Measurements from ENCODE around the gene DMD.
"Not testable (repeated sequence)": the region's sequence is repeated elsewhere in the genome, so short reads cannot be mapped to it uniquely, and the experiment has no call there.

DMD gene

GRCh38 chrX:32293962-32294700, 917.2 kb downstream of the DMD start:
- in situ Hi-C loops (cut with HindIII; ENCODE audit: low sequenced_read_pairs) = no loop called here

- in situ Hi-C loops (cut with HindIII; ENCODE audit: low sequenced_read_pairs) = no loop called here
Observed at GRCh38 chrX:32289356-32289755, 922.0 kb downstream of the DMD start.

- in situ Hi-C loops (cut with HindIII; ENCODE audit: low sequenced_read_pairs) = no loop called here
Observed at GRCh38 chrX:32281853-32282252, 929.5 kb downstream of the DMD start.

- in situ Hi-C loops (cut with HindIII; ENCODE audit: low sequenced_read_pairs) = no loop called here
Observed at GRCh38 chrX:32280921-32281320, 930.4 kb downstream of the DMD start.

- in situ Hi-C loops (cut with HindIII; ENCODE audit: low sequenced_read_pairs) = no loop called here
Observed at GRCh38 chrX:32280489-32280888, 930.9 kb downstream of the DMD start.

- in situ Hi-C loops (cut with HindIII; ENCODE audit: low sequenced_read_pairs) = no loop called here
Observed at GRCh38 chrX:32276153-32276552, 935.2 kb downstream of the DMD start.

GRCh38 chrX:32269866-32270265, 941.5 kb downstream of the DMD start:
- in situ Hi-C loops (cut with HindIII; ENCODE audit: low sequenced_read_pairs) = no loop called here

- in situ Hi-C loops (cut with HindIII; ENCODE audit: low sequenced_read_pairs) = no loop called here
Observed at GRCh38 chrX:32268207-32268606, 943.1 kb downstream of the DMD start.

- in situ Hi-C loops (cut with HindIII; ENCODE audit: low sequenced_read_pairs) = no loop called here
Observed at GRCh38 chrX:32267796-32268195, 943.6 kb downstream of the DMD start.

- in situ Hi-C loops (cut with HindIII; ENCODE audit: low sequenced_read_pairs) = not testable (repeated sequence)
Observed at GRCh38 chrX:32246675-32247074, 964.7 kb downstream of the DMD start.

- in situ Hi-C loops (cut with HindIII; ENCODE audit: low sequenced_read_pairs) = no loop called here
Observed at GRCh38 chrX:32195611-32196010, 1015.7 kb downstream of the DMD start.

GRCh38 chrX:32191316-32191715, 1020.0 kb downstream of the DMD start:
- in situ Hi-C loops (cut with HindIII; ENCODE audit: low sequenced_read_pairs) = no loop called here

- in situ Hi-C loops (cut with HindIII; ENCODE audit: low sequenced_read_pairs) = no loop called here
Observed at GRCh38 chrX:32185160-32185559, 1026.2 kb downstream of the DMD start.

- in situ Hi-C loops (cut with HindIII; ENCODE audit: low sequenced_read_pairs) = no loop called here
Observed at GRCh38 chrX:32183066-32183465, 1028.3 kb downstream of the DMD start.

- in situ Hi-C loops (cut with HindIII; ENCODE audit: low sequenced_read_pairs) = no loop called here
Observed at GRCh38 chrX:32176510-32176909, 1034.8 kb downstream of the DMD start.

- in situ Hi-C loops (cut with HindIII; ENCODE audit: low sequenced_read_pairs) = no loop called here
Observed at GRCh38 chrX:32170481-32170880, 1040.9 kb downstream of the DMD start.

GRCh38 chrX:32155044-32155638, 1056.2 kb downstream of the DMD start:
- in situ Hi-C loops (cut with HindIII; ENCODE audit: low sequenced_read_pairs) = no loop called here

- in situ Hi-C loops (cut with HindIII; ENCODE audit: low sequenced_read_pairs) = no loop called here
Observed at GRCh38 chrX:32153585-32153984, 1057.8 kb downstream of the DMD start.

- in situ Hi-C loops (cut with HindIII; ENCODE audit: low sequenced_read_pairs) = no loop called here
Observed at GRCh38 chrX:32150141-32150540, 1061.2 kb downstream of the DMD start.

- in situ Hi-C loops (cut with HindIII; ENCODE audit: low sequenced_read_pairs) = no loop called here
Observed at GRCh38 chrX:32141841-32142240, 1069.5 kb downstream of the DMD start.

GRCh38 chrX:32139476-32139875, 1071.9 kb downstream of the DMD start:
- in situ Hi-C loops (cut with HindIII; ENCODE audit: low sequenced_read_pairs) = no loop called here

GRCh38 chrX:32137525-32137924, 1073.8 kb downstream of the DMD start:
- in situ Hi-C loops (cut with HindIII; ENCODE audit: low sequenced_read_pairs) = no loop called here

GRCh38 chrX:32126997-32127396, 1084.4 kb downstream of the DMD start:
- in situ Hi-C loops (cut with HindIII; ENCODE audit: low sequenced_read_pairs) = no loop called here

Measured in DLD1 (cell line).